K562 (cell line): ENCODE data around the gene NBR1. TPM values are rescaled to one million over a fixed set of nuclear protein-coding genes. Genes with fewer than 3 reads are reported as not detected.
"Not testable (repeated sequence)": the region's sequence is repeated elsewhere in the genome, so short reads cannot be mapped to it uniquely, and the experiment has no call there.

Source experiments
- ATAC-seq: fragments of 200-7000 bp; cut with Tn5 transposase; 3 replicates; pipeline ENCODE4 v1.9.1; 2020; ENCODE audit warnings: moderate library complexity
- BruUV-seq: library from RNA; stranded (reverse); fragments of 400-500 nt; replicated peaks from 2 replicates; lab custom pipeline; 2021; lab: Mats Ljungman, UMichigan
- CTCF ChIA-PET: fragments of 300-600 bp; formaldehyde crosslinking; extraction: SDS; loops from one replicate; lab custom pipeline; 2021; ENCODE audit warnings: low intra/inter-chr PET ratio; lab: Yijun Ruan, JAX
- POLR2A ChIA-PET: fragments of 300-600, 350-650 bp; sonication (Branson Sonifier 250); formaldehyde crosslinking; extraction: SDS; loops from one replicate; lab custom pipeline; 2021; ENCODE audit warnings: antibody characterized with exemption, inconsistent platforms; lab: Yijun Ruan, JAX
- DNase-seq, 4 experiments: peaks; one replicate each; pipeline versions ENCODE4 v3.0.0 to v3.0.0-alpha.2; 2011 to 2018; ENCODE audit warnings: low spot score in 3 of 4, mixed read lengths in 3 of 4; ENCODE audit errors: extremely low read depth in 1 of 4
- FAIRE-seq: peaks from 2 replicates; lab custom pipeline; 2011; peaks lifted over from hg19 to GRCh38; lab: Jason Lieb, UNC
- H2AFZ ChIP-seq: 2 replicates; pipeline ENCODE4 v1.6.0; 2011; ENCODE audit warnings: low read depth, low read length, control low read depth, inconsistent platforms
- H3K27ac ChIP-seq: fragments of 200-600 bp; 3 replicates; pipeline ENCODE4 v1.8.0; 2011; ENCODE audit warnings: low read depth, mild to moderate bottlenecking, control low read depth, inconsistent platforms, low read length, moderate library complexity, mixed read lengths; ENCODE audit errors: extremely low read depth
- H3K27me3 ChIP-seq, 2 experiments: fragments of 300-600 bp in 1 of 2; 2 replicates in 1 of 2; 3 replicates in 1 of 2; pipeline versions ENCODE4 v1.6.0 to v1.8.0; 2011; ENCODE audit warnings: inconsistent platforms in 2 of 2, low read length in 2 of 2, mild to moderate bottlenecking in 1 of 2, mixed read lengths in 1 of 2, moderate library complexity in 1 of 2; ENCODE audit not compliant: control insufficient read depth in 2 of 2, insufficient read depth in 2 of 2
- H3K36me3 ChIP-seq: fragments of 300-600 bp; 3 replicates; pipeline ENCODE4 v1.8.0; 2011; ENCODE audit warnings: mild to moderate bottlenecking, low read length, inconsistent platforms; ENCODE audit not compliant: control insufficient read depth, insufficient read depth
- H3K4me1 ChIP-seq, 2 experiments: fragments of 200-600 bp in 1 of 2; replicated peaks in 1 of 2; 2 replicates in 1 of 2; 3 replicates in 1 of 2; pipeline versions ENCODE4 v1.5.1 to v1.8.0; 2011; ENCODE audit warnings: inconsistent platforms in 2 of 2, low read length in 2 of 2, mild to moderate bottlenecking in 1 of 2, mixed read lengths in 1 of 2, moderate library complexity in 1 of 2; ENCODE audit not compliant: control insufficient read depth in 2 of 2, insufficient read depth in 2 of 2
- H3K4me2 ChIP-seq: 2 replicates; pipeline ENCODE4 v1.6.1; 2011; ENCODE audit warnings: low read length, control low read depth, inconsistent platforms, mixed read lengths; ENCODE audit not compliant: insufficient read depth
- H3K4me3 ChIP-seq: fragments of 200-600 bp; sonication (generic), shearing (Covaris generic); 2 replicates; pipeline ENCODE4 v1.5.1; 2016; ENCODE audit warnings: control low read depth, inconsistent platforms
- H3K79me2 ChIP-seq: fragments of 200-600 bp; 3 replicates; pipeline ENCODE4 v1.8.0; 2011; ENCODE audit warnings: low read length, inconsistent platforms; ENCODE audit not compliant: control insufficient read depth, insufficient read depth
- H3K9ac ChIP-seq, 2 experiments: 2 replicates each; pipeline versions ENCODE4 v1.6.0 to v1.6.1; 2011; ENCODE audit warnings: low read depth in 2 of 2, low read length in 2 of 2, control low read depth in 1 of 2, inconsistent platforms in 1 of 2, mild to moderate bottlenecking in 1 of 2, mixed read lengths in 1 of 2; ENCODE audit not compliant: insufficient read depth in 1 of 2
- H3K9me1 ChIP-seq: one replicate; pipeline ENCODE4 v1.6.0; 2011; ENCODE audit warnings: inconsistent platforms, mild to moderate bottlenecking, low read length, moderate library complexity; ENCODE audit not compliant: control insufficient read depth, insufficient read depth
- H3K9me3 ChIP-seq: replicated peaks from 2 replicates; pipeline ENCODE4 v1.5.1; 2011; ENCODE audit warnings: low read depth, low read length, inconsistent platforms; ENCODE audit not compliant: control insufficient read depth, insufficient read depth
- H4K20me1 ChIP-seq: replicated peaks from 2 replicates; pipeline ENCODE4 v1.6.1; 2011; ENCODE audit warnings: low read length, inconsistent platforms, mixed read lengths; ENCODE audit not compliant: control insufficient read depth, insufficient read depth
- BDP1 ChIP-seq: IDR thresholded peaks from 3 replicates; pipeline ENCODE4 v1.6.1; 2011; ENCODE audit not compliant: insufficient read length, insufficient read depth
- CEBPB ChIP-seq: fragments of 450-650 bp; IDR thresholded peaks from 2 replicates; pipeline ENCODE4 v1.6.1; 2016; ENCODE audit warnings: missing genetic modification characterization, missing compliant biosample characterization
- CEBPG ChIP-seq, 3 experiments: fragments of 200-800 bp in 1 of 3; sonication (Bioruptor generic) in 1 of 3; sonication (generic) in 1 of 3; formaldehyde crosslinking in 1 of 3; IDR thresholded peaks in 2 of 3; conservative IDR thresholded peaks in 1 of 3; 2 replicates each; pipeline versions ENCODE4 v1.6.1 to v1.8.0; 2016 to 2022; ENCODE audit warnings: missing compliant biosample characterization in 2 of 3, missing genetic modification characterization in 2 of 3, mild to moderate bottlenecking in 1 of 3, missing genetic modification reagents in 1 of 3
- ELF2 ChIP-seq: fragments of 250-450 bp; sonication (Bioruptor Pico); IDR thresholded peaks from 2 replicates; pipeline ENCODE4 v1.5.0; 2021; ENCODE audit warnings: mild to moderate bottlenecking
- HNRNPK ChIP-seq: fragments of 200-400 bp; formaldehyde crosslinking; IDR thresholded peaks from one replicate; pipeline ENCODE4 v1.6.1; 2018; ENCODE audit warnings: mild to moderate bottlenecking, low read depth, low read length; ENCODE audit not compliant: poor library complexity, severe bottlenecking
- MBD2 ChIP-seq: sonication (generic); IDR thresholded peaks from 2 replicates; pipeline ENCODE4 v1.6.1; 2016; ENCODE audit warnings: low read depth, borderline replicate concordance
- SMARCA4 ChIP-seq: fragments of 450-650 bp; IDR thresholded peaks from 2 replicates; pipeline ENCODE4 v1.6.1; 2016
- ZNF311 ChIP-seq: fragments of 250-450 bp; sonication (Bioruptor Pico); IDR thresholded peaks from 2 replicates; pipeline ENCODE4 v1.4.0; 2020; ENCODE audit warnings: mild to moderate bottlenecking, moderate library complexity
- WGBS: fragments of 100-300 bp; shearing (Covaris generic); methylation state at CpG from one replicate; pipeline ENCODE4 v1.1.6; 2016; ENCODE audit warnings: low coverage, mixed read lengths; ENCODE audit not compliant: insufficient coverage; ENCODE audit errors: missing lambda C conversion rate; 5-methylcytosine and 5-hydroxymethylcytosine counted together
- in situ Hi-C: fragments of 300-500 bp; cut with MboI; formaldehyde crosslinking; loops from 4 replicates; pipeline ENCODE4 v1.15.0; 2018; ENCODE audit warnings: inconsistent platforms, mixed read lengths
- intact Hi-C: fragments of 100-400 bp; cut with micrococcal nuclease; formaldehyde crosslinking; loops from 2 replicates; pipeline ENCODE4 v1.14.2; 2022
- polyA plus RNA-seq, 8 experiments: library from polyadenylated mRNA; depleted of rRNA in 4 of 8; stranded (reverse) in 5 of 8; unstranded in 3 of 8; fragments of >200 nt; fragmentation: Nextera tagmentation in 2 of 8; fragmentation: Illumina TruSeq in 1 of 8; extraction: Ambion mirVana in 2 of 8; extraction: Trizol in 1 of 8; gene quantifications; 2 replicates each; pipeline versions ENCODE4 v1.2.1 to v1.2.3, GENCODE V29; 2011 to 2014; ENCODE audit warnings: inconsistent platforms in 1 of 8, missing spikeins in 1 of 8
- total RNA-seq, 7 experiments: library from RNA; depleted of rRNA in 6 of 7; stranded (reverse); fragments of >200 nt in 6 of 7; fragmentation: Illumina TruSeq in 2 of 7; extraction: Trizol in 2 of 7; gene quantifications; 2 replicates each; pipeline versions ENCODE4 v1.2.1 to v1.2.3, GENCODE V29; 2011 to 2021; ENCODE audit warnings: low replicate concordance in 1 of 7
- TF ChIP-seq, protein P1 (sequence below): fragments of 450-650 bp; IDR thresholded peaks from 2 replicates; pipeline ENCODE4 v1.6.1; 2018; ENCODE audit warnings: mild to moderate bottlenecking, low read depth; ENCODE audit not compliant: partially characterized antibody
- TF ChIP-seq, protein P2 (sequence below): fragments of 250-450 bp; sonication (Bioruptor Pico); IDR thresholded peaks from 2 replicates; pipeline ENCODE4 v1.5.1; 2021; ENCODE audit warnings: mild to moderate bottlenecking
- TF ChIP-seq, protein P3 (sequence below): sonication (generic); formaldehyde crosslinking; IDR thresholded peaks from 2 replicates; pipeline ENCODE4 v1.8.1; 2023; ENCODE audit warnings: mild to moderate bottlenecking, missing genetic modification reagents, moderate library complexity

Gene NBR1
- total and polyA plus RNA-seq, 9 of the 15 experiments (the other 6 are each of a cell fraction or from before 2014, with no cell fraction given) = 4.2 to 70.1 (median 39.9) TPM

DNA sequence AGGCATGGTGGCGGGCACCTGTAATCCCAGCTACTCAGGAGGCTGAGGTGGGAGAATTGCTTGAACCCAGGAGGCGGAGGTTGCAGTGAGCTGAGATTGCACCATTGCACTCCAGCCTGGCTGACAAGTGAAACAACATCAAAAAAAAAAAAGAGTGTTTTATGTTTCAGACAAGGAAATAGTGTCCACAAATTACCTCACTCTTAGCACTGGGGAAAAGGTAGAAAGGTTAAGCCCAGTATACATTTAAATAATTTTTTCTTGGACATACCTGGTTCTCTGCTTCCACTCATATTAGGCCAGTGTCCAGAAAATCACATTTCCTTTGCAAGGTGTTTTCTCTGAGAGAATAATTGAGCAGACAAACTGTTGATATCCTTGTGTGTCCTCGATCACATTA is 32.0 kb downstream of the NBR1 start:
- in situ Hi-C loops = not testable (repeated sequence)
- POLR2A ChIA-PET = interaction anchor here (2.3 to 6.7 kb wide), 2 partner anchors 12 to 114 kb away, joined by 7 to 48 read pairs; no protein-coding TSS in a partner anchor
- CTCF ChIA-PET = interaction anchor here (0.6 kb wide), 1 partner anchor 50 kb away, joined by 3 read pairs; no protein-coding TSS in a partner anchor

DNA sequence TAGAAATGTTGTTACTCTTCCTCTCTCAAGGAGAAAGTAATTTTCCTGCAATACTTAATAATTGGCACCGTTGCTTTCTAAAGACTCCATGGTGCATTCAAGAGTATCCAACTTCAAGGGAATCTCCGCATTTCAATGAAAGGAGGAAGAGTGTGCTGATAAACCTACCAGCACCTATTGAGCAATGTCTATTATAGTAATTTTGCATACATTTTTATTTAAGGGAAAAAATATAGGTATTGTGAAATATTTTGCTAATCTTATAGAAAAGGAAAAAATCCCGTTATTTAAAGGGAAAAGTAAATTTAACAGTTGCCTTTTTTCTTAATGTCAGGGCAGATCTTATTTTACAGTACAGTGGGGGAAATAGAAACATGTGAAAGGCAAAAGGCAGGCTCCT is 39.6 kb downstream of the NBR1 start:
- Histone ChIP-seq H3K36me3 (peaks cover 16% of the 10 kb centered on the region; the same call in 2 of the 3 replicates), H3K9ac (no peak overlapping the region), H3K27me3 (no peaks in the 10 kb centered on the region), H3K9me1 (no peaks in the 10 kb centered on the region), H3K79me2 (no peaks in the 10 kb centered on the region), H3K4me1 (peaks cover 1 to 7% of the 10 kb centered on the region in 2 experiments; a peak in 2 of 5 replicates), H4K20me1 (no peaks in the 10 kb centered on the region), H3K27ac (no peak overlapping the region), H2AFZ (no peak overlapping the region), H3K4me3 (no peak overlapping the region), H3K4me2 (no peak overlapping the region), H3K9me3 (no peaks in the 10 kb centered on the region)
- FAIRE-seq = no peak
- ChIA-PET CTCF (no interaction called here), POLR2A (no interaction called here)
- no peak for ATAC-seq
- 73% methylated on average over 3 of the region's 3 CpGs for WGBS
- intact Hi-C loops = no loop called here
- no peak for DNase-seq
- BruUV-seq = no TSS peak
- in situ Hi-C loops = no loop called here
- no peak for TF ChIP-seq ZNF311 (CRISPR knock-in tag)
- TF ChIP-seq, protein P1, sequence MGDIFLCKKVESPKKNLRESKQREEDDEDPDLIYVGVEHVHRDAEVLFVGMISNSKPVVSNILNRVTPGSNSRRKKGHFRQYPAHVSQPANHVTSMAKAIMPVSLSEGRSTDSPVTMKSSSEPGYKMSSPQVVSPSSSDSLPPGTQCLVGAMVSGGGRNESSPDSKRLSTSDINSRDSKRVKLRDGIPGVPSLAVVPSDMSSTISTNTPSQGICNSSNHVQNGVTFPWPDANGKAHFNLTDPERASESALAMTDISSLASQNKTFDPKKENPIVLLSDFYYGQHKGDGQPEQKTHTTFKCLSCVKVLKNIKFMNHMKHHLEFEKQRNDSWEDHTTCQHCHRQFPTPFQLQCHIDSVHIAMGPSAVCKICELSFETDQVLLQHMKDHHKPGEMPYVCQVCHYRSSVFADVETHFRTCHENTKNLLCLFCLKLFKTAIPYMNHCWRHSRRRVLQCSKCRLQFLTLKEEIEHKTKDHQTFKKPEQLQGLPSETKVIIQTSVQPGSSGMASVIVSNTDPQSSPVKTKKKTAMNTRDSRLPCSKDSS = no peak
- no peak for TF ChIP-seq HNRNPK
- no peak for TF ChIP-seq ELF2 (CRISPR knock-in tag)
- TF ChIP-seq, protein P2, sequence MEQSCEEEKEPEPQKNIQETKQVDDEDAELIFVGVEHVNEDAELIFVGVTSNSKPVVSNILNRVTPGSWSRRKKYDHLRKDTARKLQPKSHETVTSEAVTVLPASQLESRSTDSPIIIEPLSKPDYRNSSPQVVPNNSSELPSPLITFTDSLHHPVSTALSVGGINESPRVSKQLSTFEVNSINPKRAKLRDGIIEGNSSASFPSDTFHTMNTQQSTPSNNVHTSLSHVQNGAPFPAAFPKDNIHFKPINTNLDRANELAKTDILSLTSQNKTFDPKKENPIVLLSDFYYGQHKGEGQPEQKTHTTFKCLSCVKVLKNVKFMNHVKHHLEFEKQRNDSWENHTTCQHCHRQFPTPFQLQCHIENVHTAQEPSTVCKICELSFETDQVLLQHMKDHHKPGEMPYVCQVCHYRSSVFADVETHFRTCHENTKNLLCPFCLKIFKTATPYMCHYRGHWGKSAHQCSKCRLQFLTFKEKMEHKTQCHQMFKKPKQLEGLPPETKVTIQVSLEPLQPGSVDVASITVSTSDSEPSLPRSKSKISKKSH (CRISPR knock-in tag) = no peak
- TF ChIP-seq, protein P3, sequence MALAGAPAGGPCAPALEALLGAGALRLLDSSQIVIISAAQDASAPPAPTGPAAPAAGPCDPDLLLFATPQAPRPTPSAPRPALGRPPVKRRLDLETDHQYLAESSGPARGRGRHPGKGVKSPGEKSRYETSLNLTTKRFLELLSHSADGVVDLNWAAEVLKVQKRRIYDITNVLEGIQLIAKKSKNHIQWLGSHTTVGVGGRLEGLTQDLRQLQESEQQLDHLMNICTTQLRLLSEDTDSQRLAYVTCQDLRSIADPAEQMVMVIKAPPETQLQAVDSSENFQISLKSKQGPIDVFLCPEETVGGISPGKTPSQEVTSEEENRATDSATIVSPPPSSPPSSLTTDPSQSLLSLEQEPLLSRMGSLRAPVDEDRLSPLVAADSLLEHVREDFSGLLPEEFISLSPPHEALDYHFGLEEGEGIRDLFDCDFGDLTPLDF (CRISPR knock-in tag) = no peak
- no peak for TF ChIP-seq BDP1
- TF ChIP-seq SMARCA4 = no peak
- TF ChIP-seq CEBPB = peak; percentile 76
- TF ChIP-seq MBD2 = no peak
- TF ChIP-seq CEBPG (CRISPR knock-in tag; IDR thresholded peaks at IDR 0.05) = no peak
- peak; percentile 24 to 68; a peak in 3 of 4 replicates for TF ChIP-seq CEBPG (tag; conservative IDR thresholded peaks at IDR 0.05 in 1 of 2, IDR thresholded peaks at IDR 0.05 in 1 of 2)

More for the DNA sequence above, 32.0 kb downstream of the NBR1 start:
- H4K20me1 ChIP-seq, H3K4me2 ChIP-seq, H3K9me1 ChIP-seq, H2AFZ ChIP-seq, H3K79me2 ChIP-seq, BruUV-seq, DNase-seq, H3K9me3 ChIP-seq, H3K4me3 ChIP-seq, ATAC-seq, FAIRE-seq, H3K4me1 ChIP-seq, H3K27ac ChIP-seq, H3K27me3 ChIP-seq, H3K9ac ChIP-seq, intact Hi-C loops: not testable (repeated sequence)
- WGBS = 84% methylated on average over 3 of the region's 3 CpGs
- peaks cover 43% of the 10 kb centered on the region; the same call in 2 of the 3 replicates for H3K36me3 ChIP-seq
